Heart right ventricle (tissue), 16 donors: ENCODE data around the gene LRRN2. TPM values are rescaled to one million over a fixed set of nuclear protein-coding genes. Genes with fewer than 3 reads are reported as not detected.

Experiments
- ATAC-seq, 8 donors: fragments of 200-7000 bp; cut with Tn5 transposase; one replicate each; pipeline ENCODE4 v1.9.1; 2020; ENCODE audit warnings: mild to moderate bottlenecking in 8 of 8, moderate library complexity in 8 of 8, moderate number of reproducible peaks in 1 of 8
- DNase-seq, 2 donors: peaks; one replicate each; pipeline ENCODE4 v3.0.0-alpha.2; 2020
- H3K27ac ChIP-seq, 10 donors: fragments of 200-600 bp; sonication (generic) in 2 of 10; one replicate each; pipeline versions ENCODE4 v1.5.0 to v1.8.0; 2020 to 2022; ENCODE audit warnings: mild to moderate bottlenecking in 3 of 10
- H3K27me3 ChIP-seq, 7 donors: fragments of 200-600 bp; one replicate each; pipeline ENCODE4 v1.8.0; 2021 to 2022; ENCODE audit warnings: mild to moderate bottlenecking in 2 of 7
- H3K36me3 ChIP-seq, 9 donors: fragments of 200-600 bp; sonication (generic) in 1 of 9; one replicate each; pipeline versions ENCODE4 v1.5.0 to v1.8.0; 2020 to 2022; ENCODE audit warnings: mild to moderate bottlenecking in 2 of 9
- H3K4me1 ChIP-seq, 9 donors: fragments of 200-600 bp; sonication (generic) in 1 of 9; one replicate each; pipeline versions ENCODE4 v1.5.0 to v1.8.0; 2020 to 2022; ENCODE audit warnings: mild to moderate bottlenecking in 4 of 9
- H3K4me3 ChIP-seq, 10 donors: fragments of 200-600 bp; sonication (generic) in 2 of 10; one replicate each; pipeline versions ENCODE4 v1.5.0 to v1.8.0; 2020 to 2022; ENCODE audit warnings: mild to moderate bottlenecking in 7 of 10, moderate library complexity in 2 of 10
- H3K9me3 ChIP-seq, 11 donors: fragments of 200-600 bp in 10 of 11; sonication (generic) in 2 of 11; one replicate each; pipeline versions ENCODE4 v1.5.0 to v1.8.0; 2013 to 2022; ENCODE audit warnings: mild to moderate bottlenecking in 2 of 11, control low read depth in 1 of 11, moderate library complexity in 1 of 11
- CTCF ChIP-seq, 9 donors: fragments of 200-600 bp; sonication (generic) in 2 of 9; IDR thresholded peaks; one replicate each; pipeline versions ENCODE4 v1.5.0 to v1.8.0; 2021 to 2022; ENCODE audit warnings: antibody characterized with exemption in 9 of 9, mild to moderate bottlenecking in 5 of 9, moderate library complexity in 1 of 9
- WGBS, 2 donors: extraction: QIAGEN DNeasy Blood & Tissue Kit; methylation state at CpG; one replicate each; pipeline ENCODE4 v1.1.7; 2013; ENCODE audit warnings: inconsistent platforms in 1 of 2; 5-methylcytosine and 5-hydroxymethylcytosine counted together
- intact Hi-C, 10 donors: fragments of 100-400 bp; cut with DNase I; formaldehyde crosslinking; loops; one replicate each; pipeline versions ENCODE4 v1.11.1 to v1.14.2; 2022
- polyA plus RNA-seq, 2 donors: library from polyadenylated mRNA; stranded (reverse); fragments of 200-250 nt; gene quantifications; one replicate each; pipeline ENCODE4 v1.2.3, GENCODE V29; 2013
- total RNA-seq, 10 donors: library from RNA; stranded (reverse); fragmentation: NEBNext Ultra II Directional in 3 of 10; extraction: Animal tissue kit (Norgen Biotek cat#: 25700) in 3 of 10; gene quantifications; one replicate each; pipeline versions ENCODE4 v1.2.1 to v1.2.4, GENCODE V29; 2021 to 2023
- donor health status: Arrhythmogenic right ventricular cardiomyopathy.
- donor health status: ischemic (EF 13 %, LVEDD 7.1; RV severe dilation, severe dysfunction).
- donor health status: healthy with polysubstance abuse.
- donor health status: DM: no; HTN: yes; CAD: no.
- donor health status: DM: no; HTN: no; CAD: no.
- donor health status: ischemic (EF 25% LVEDD 6.9; RV normal size, moderate dysfunction).
- donor health status: ischemic (EF 25% LVEDD 5.7; RV mildly dilated, moderate dysfunction).
- donor health status: healthy.
- donor health status: DM: yes; HTN: yes; CAD: no.
- donor health status: Ischemic cardiomyopathy.
- donor health status: ischemic (EF 35%, LVEDD 5.7; RV mildly dilated, moderate dysfunction).
- donor health status: nonischemic (EF 11% LVEDD 7.7; RV severe dilation, severe dysfunction).
- donor health status: DM: yes; HTN: yes; CAD: no.
- donor health status: PGD.
- donor health status: ischemic (EF 29% LVEDD 5.4; RV normal size, mild dysfunction).
- donor health status: nonischemic (EF 23%, LVEDD 6.1; RV moderate dilation, normal function).

The LRRN2 gene
- total and polyA plus RNA-seq, 12 donors = 0.73 to 2.9 (median 1.1) TPM

- intact Hi-C loops = no loop called here
- peaks cover 0 to 52% (median 43%) of the 10 kb centered on the region in 7 donors for H3K27me3 ChIP-seq
- no peak overlapping the region for H3K4me3 ChIP-seq
- DNase-seq (no peak), ATAC-seq (no peak)
- 83 to 84% methylated on average over 6 of the region's 6 CpGs for WGBS, 2 donors
- H3K9me3 ChIP-seq = peaks cover 0 to 3% (median 0%) of the 10 kb centered on the region in 11 donors
- H3K36me3 ChIP-seq = no peaks in the 10 kb centered on the region
- no peak overlapping the region for H3K27ac ChIP-seq
- peaks cover 0 to 16% (median 6%) of the 10 kb centered on the region in 9 donors for H3K4me1 ChIP-seq
- TF ChIP-seq CTCF (IDR thresholded peaks at IDR 0.05) = no peak
Observed at GRCh38 chr1:204714194-204714860, 28.8 kb upstream of the LRRN2 start.

DNA sequence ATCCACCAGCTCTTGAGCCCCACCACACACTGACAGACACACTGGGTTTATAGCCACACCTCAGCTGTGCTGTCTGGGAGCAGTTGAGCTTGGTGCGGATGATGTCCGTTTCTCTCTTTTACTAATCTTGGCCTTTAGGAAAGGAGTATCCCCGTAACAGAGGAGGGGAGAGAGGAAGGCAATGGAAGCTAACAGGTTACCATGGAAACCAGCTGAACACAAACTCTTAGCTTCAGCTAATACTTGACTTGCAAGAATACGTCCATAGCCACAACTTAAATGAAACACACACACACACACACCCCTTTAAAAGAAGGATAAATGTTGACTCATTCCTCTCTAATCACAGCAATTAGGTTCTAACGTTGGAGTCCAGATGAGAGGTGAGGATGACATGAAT lies 28.0 kb upstream of the LRRN2 start:
- H3K36me3 ChIP-seq = no peaks in the 10 kb centered on the region
- peaks cover 0 to 52% (median 43%) of the 10 kb centered on the region in 7 donors for H3K27me3 ChIP-seq
- H3K4me3 ChIP-seq = no peak overlapping the region
- H3K9me3 ChIP-seq = no peaks in the 10 kb centered on the region
- TF ChIP-seq CTCF (IDR thresholded peaks at IDR 0.05) = no peak
- no peak for DNase-seq
- WGBS, 2 donors = 58 to 63% methylated on average over 5 of the region's 5 CpGs
- H3K4me1 ChIP-seq = peaks cover 0 to 16% (median 6%) of the 10 kb centered on the region in 9 donors
- ATAC-seq = no peak
- intact Hi-C loops = no loop called here
- H3K27ac ChIP-seq = no peak overlapping the region

GRCh38 chr1:204712708-204713430 lies 27.3 kb upstream of the LRRN2 start:
- no peak for DNase-seq
- Histone ChIP-seq H3K27me3 (peaks cover 0 to 55% (median 43%) of the 10 kb centered on the region in 7 donors), H3K36me3 (no peaks in the 10 kb centered on the region), H3K27ac (no peak overlapping the region), H3K4me3 (peak overlapping the region in 1 of 10 donors; percentile 11), H3K4me1 (peaks cover 0 to 16% (median 6%) of the 10 kb centered on the region in 9 donors), H3K9me3 (no peaks in the 10 kb centered on the region)
- no peak for TF ChIP-seq CTCF (IDR thresholded peaks at IDR 0.05)
- intact Hi-C loops = no loop called here
- no peak for ATAC-seq
- 70 to 79% methylated on average over 4 of the region's 4 CpGs for WGBS, 2 donors

DNA sequence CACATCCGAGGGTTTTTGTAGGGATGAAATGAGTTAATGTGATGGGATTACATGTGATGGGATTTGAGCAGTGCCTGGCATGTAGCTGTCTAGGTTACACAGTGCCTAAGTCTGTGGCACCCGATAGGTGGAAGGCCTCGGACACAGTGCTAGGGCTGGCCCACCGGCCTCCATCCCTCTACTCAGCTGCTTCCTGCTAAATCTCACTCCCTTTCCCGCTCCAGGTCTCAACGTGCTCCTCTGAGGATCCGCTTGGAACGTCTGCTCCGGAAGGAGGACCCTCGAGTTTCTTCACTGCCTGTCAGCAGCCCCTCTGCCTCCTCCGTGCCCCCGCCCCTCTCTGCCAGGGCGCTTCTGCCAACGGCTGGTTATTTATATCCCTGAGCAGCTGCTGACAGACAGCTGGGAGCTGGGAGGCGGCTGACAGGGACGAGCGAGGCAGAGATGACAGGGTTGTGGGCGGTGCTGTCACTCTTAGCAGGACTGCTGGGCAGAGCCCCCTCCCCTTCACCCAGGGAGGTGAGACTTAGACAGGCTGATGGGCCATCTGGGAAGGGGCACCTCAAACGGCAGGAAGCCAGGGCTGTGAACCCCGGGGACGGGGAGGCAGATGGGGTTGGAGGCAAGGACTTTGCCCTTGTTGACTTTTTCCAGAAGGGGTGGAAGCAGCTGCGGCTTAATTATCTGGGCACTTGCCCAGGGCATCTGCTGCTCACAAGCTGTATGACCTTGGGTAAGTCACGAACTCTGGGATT lies 26.6 kb upstream of the LRRN2 start:
- 7 to 8% methylated on average over 23 of the region's 23 CpGs for WGBS, 2 donors
- H3K36me3 ChIP-seq = no peaks in the 10 kb centered on the region
- H3K27ac ChIP-seq = no peak overlapping the region
- peaks cover 0 to 58% (median 43%) of the 10 kb centered on the region in 7 donors for H3K27me3 ChIP-seq
- H3K4me1 ChIP-seq = peaks cover 0 to 16% (median 6%) of the 10 kb centered on the region in 9 donors
- H3K9me3 ChIP-seq = no peaks in the 10 kb centered on the region
- H3K4me3 ChIP-seq = peak overlapping the region in 1 of 10 donors; percentile 11
- no peak for TF ChIP-seq CTCF (IDR thresholded peaks at IDR 0.05)
- intact Hi-C loops = no loop called here
- ATAC-seq (peak; percentile 71 to 93 (median 88)), DNase-seq (peak; percentile 33 to 47)
